NCI-H2029 treated with DMSO at 0.1 percent for 48 hours (cell line): ENCODE data around the gene HOXA3.

ENCODE experiments used
- DNase-seq: peaks from one replicate; lab custom pipeline; 2025; lab: John Stamatoyannopoulos, UW

HOXA3 gene

GRCh38 chr7:27113991-27114769 lies 38.2 kb downstream of the HOXA3 start:
- no peak for DNase-seq

- no peak for DNase-seq
Measured at GRCh38 chr7:27112955-27113949, 39.1 kb downstream of the HOXA3 start.

GRCh38 chr7:27112361-27112760 lies 40.0 kb downstream of the HOXA3 start:
- no peak for DNase-seq

GRCh38 chr7:27111751-27112277 lies 40.6 kb downstream of the HOXA3 start:
- no peak for DNase-seq

GRCh38 chr7:27111042-27111750 lies 41.2 kb downstream of the HOXA3 start:
- DNase-seq: no peak

- no peak for DNase-seq
Measured at GRCh38 chr7:27110186-27111031, 42.0 kb downstream of the HOXA3 start.

- DNase-seq: no peak
Measured at GRCh38 chr7:27109466-27110185, 42.8 kb downstream of the HOXA3 start.

- no peak for DNase-seq
Measured at GRCh38 chr7:27108390-27109127, 43.8 kb downstream of the HOXA3 start.

GRCh38 chr7:27107391-27108381 lies 44.7 kb downstream of the HOXA3 start:
- no peak for DNase-seq

- DNase-seq: no peak
Measured at GRCh38 chr7:27106901-27107240, 45.5 kb downstream of the HOXA3 start.

- no peak for DNase-seq
Measured at GRCh38 chr7:27106181-27106900, 46.0 kb downstream of the HOXA3 start.

GRCh38 chr7:27105301-27106031 lies 46.9 kb downstream of the HOXA3 start:
- DNase-seq: no peak

GRCh38 chr7:27104341-27105058 lies 47.9 kb downstream of the HOXA3 start:
- no peak for DNase-seq

GRCh38 chr7:27103489-27104226 lies 48.7 kb downstream of the HOXA3 start:
- DNase-seq: no peak

- DNase-seq: no peak
Measured at GRCh38 chr7:27102581-27103442, 49.6 kb downstream of the HOXA3 start, which contains the start of gene HOXA2. Gene HOXA2 (minus strand): TSS chr7:27102683. CDS start chr7:27102500, 183 bp downstream.
